HepG2 (cell line): ENCODE results near the gene TAGLN. TPM values are rescaled to one million over a fixed set of nuclear protein-coding genes. Genes with fewer than 3 reads are reported as not detected.

ENCODE experiments used
- ATAC-seq: fragments of 200-7000 bp; cut with Tn5 transposase; 3 replicates; pipeline ENCODE4 v1.9.1; 2020; ENCODE audit warnings: mild to moderate bottlenecking, moderate library complexity
- BruUV-seq: library from RNA; stranded (reverse); fragments of 400-500 nt; replicated peaks from 2 replicates; lab custom pipeline; 2021; lab: Mats Ljungman, UMichigan
- CTCF ChIA-PET: fragments of 300-600 bp; formaldehyde crosslinking; extraction: SDS; loops from one replicate; lab custom pipeline; 2021; ENCODE audit warnings: low total read pairs, inconsistent platforms, low intra/inter-chr PET ratio; lab: Yijun Ruan, JAX
- POLR2A ChIA-PET: fragments of 350-600 bp; sonication (Branson Sonifier 250); formaldehyde crosslinking; loops from one replicate; lab custom pipeline; 2020; ENCODE audit warnings: antibody characterized with exemption, inconsistent platforms; lab: Yijun Ruan, JAX
- DNase-seq: peaks from one replicate; pipeline ENCODE4 v3.0.0-alpha.2; 2015; ENCODE audit warnings: low spot score
- FAIRE-seq: peaks from 3 replicates; lab custom pipeline; 2011; peaks lifted over from hg19 to GRCh38; lab: Jason Lieb, UNC
- H2AFZ ChIP-seq: one replicate; pipeline ENCODE4 v1.6.1; 2011; ENCODE audit warnings: low read length, inconsistent platforms
- H3K27ac ChIP-seq: fragments of 300-600 bp; 3 replicates; pipeline ENCODE4 v1.8.0; 2011; ENCODE audit warnings: mixed run types, mild to moderate bottlenecking, mixed read lengths, low read length, inconsistent platforms; ENCODE audit not compliant: insufficient read depth; ENCODE audit errors: extremely low read length
- H3K27me3 ChIP-seq, 2 experiments: fragments of 200-600 bp in 1 of 2; 2 replicates in 1 of 2; 3 replicates in 1 of 2; pipeline versions ENCODE4 v1.6.0 to v1.8.0; 2011; ENCODE audit warnings: low read length in 2 of 2, mild to moderate bottlenecking in 2 of 2, moderate library complexity in 2 of 2, inconsistent platforms in 1 of 2; ENCODE audit not compliant: insufficient read depth in 2 of 2, control insufficient read depth in 1 of 2
- H3K36me3 ChIP-seq, 2 experiments: fragments of 200-600 bp in 1 of 2; replicated peaks in 1 of 2; 2 replicates in 1 of 2; 3 replicates in 1 of 2; pipeline versions ENCODE4 v1.5.1 to v1.8.0; 2011; ENCODE audit warnings: low read length in 2 of 2, inconsistent platforms in 1 of 2; ENCODE audit not compliant: insufficient read depth in 2 of 2, control insufficient read depth in 1 of 2
- H3K4me1 ChIP-seq: 2 replicates; pipeline ENCODE4 v1.5.1; 2012; ENCODE audit warnings: low read length, inconsistent platforms; ENCODE audit not compliant: insufficient read depth
- H3K4me2 ChIP-seq: 2 replicates; pipeline ENCODE4 v1.6.0; 2011; ENCODE audit warnings: low read depth, low read length, inconsistent platforms
- H3K4me3 ChIP-seq, 3 experiments: fragments of 200-600 bp in 1 of 3; sonication (generic), shearing (Covaris generic) in 1 of 3; replicated peaks in 1 of 3; 2 replicates each; pipeline ENCODE4 v1.5.1; 2011 to 2016; ENCODE audit warnings: low read length in 3 of 3, inconsistent platforms in 2 of 3, low read depth in 2 of 3, mild to moderate bottlenecking in 2 of 3, control low read depth in 1 of 3, mixed read lengths in 1 of 3; ENCODE audit not compliant: insufficient read depth in 1 of 3
- H3K79me2 ChIP-seq: one replicate; pipeline ENCODE4 v1.6.1; 2011; ENCODE audit warnings: low read length, inconsistent platforms; ENCODE audit not compliant: insufficient read depth
- H3K9ac ChIP-seq: 2 replicates; pipeline ENCODE4 v1.6.0; 2011; ENCODE audit warnings: mild to moderate bottlenecking, low read depth, low read length, inconsistent platforms; ENCODE audit not compliant: insufficient read depth
- H3K9me3 ChIP-seq: 2 replicates; pipeline ENCODE4 v1.5.1; 2012; ENCODE audit warnings: mild to moderate bottlenecking, low read length
- H4K20me1 ChIP-seq: 2 replicates; pipeline ENCODE4 v1.6.0; 2011; ENCODE audit warnings: inconsistent platforms, mild to moderate bottlenecking, low read length, moderate library complexity; ENCODE audit not compliant: insufficient read depth
- FLYWCH1 ChIP-seq: sonication (generic); formaldehyde crosslinking; IDR thresholded peaks from 2 replicates; pipeline ENCODE4 v1.8.1; 2023; ENCODE audit warnings: mild to moderate bottlenecking, missing genetic modification reagents
- MED13 ChIP-seq: sonication (generic); formaldehyde crosslinking; IDR thresholded peaks from 2 replicates; pipeline ENCODE4 v1.5.0; 2020; ENCODE audit warnings: missing genetic modification reagents
- PITX1 ChIP-seq: sonication (generic); formaldehyde crosslinking; IDR thresholded peaks from 2 replicates; pipeline ENCODE4 v1.5.1; 2020; ENCODE audit warnings: mild to moderate bottlenecking, missing genetic modification reagents
- ZNF232 ChIP-seq: sonication (generic); formaldehyde crosslinking; IDR thresholded peaks from 2 replicates; pipeline ENCODE4 v1.4.0; 2020; ENCODE audit warnings: missing genetic modification reagents, borderline replicate concordance
- ZNF451 ChIP-seq: sonication (generic); formaldehyde crosslinking; IDR thresholded peaks from 2 replicates; pipeline ENCODE4 v1.5.0; 2020; ENCODE audit warnings: mild to moderate bottlenecking, missing genetic modification reagents
- ZSCAN31 ChIP-seq: sonication (generic); formaldehyde crosslinking; IDR thresholded peaks from 2 replicates; pipeline ENCODE4 v1.5.0; 2020; ENCODE audit warnings: low read depth, mild to moderate bottlenecking, missing genetic modification reagents
- WGBS: methylation state at CpG from one replicate; pipeline ENCODE4 v1.1.6; 2017; ENCODE audit warnings: low lambda C conversion rate; 5-methylcytosine and 5-hydroxymethylcytosine counted together
- in situ Hi-C: cut with HindIII; loops from 2 replicates; pipeline ENCODE4 v1.10.0; 2017; ENCODE audit warnings: low pct_unique_long_range_greater_than_20kb; ENCODE audit not compliant: extremely low pct_ligation_motif_present
- intact Hi-C: fragments of 100-400 bp; cut with micrococcal nuclease; formaldehyde crosslinking; loops from one replicate; pipeline ENCODE4 v1.10.0; 2022; ENCODE audit not compliant: unreplicated experiment
- polyA plus RNA-seq, 8 experiments: library from polyadenylated mRNA; depleted of rRNA in 3 of 8; stranded (reverse) in 7 of 8; unstranded in 1 of 8; fragments of >200 nt; fragmentation: Illumina TruSeq in 4 of 8; extraction: Trizol in 4 of 8; gene quantifications; 2 replicates each; pipeline versions ENCODE4 v1.2.1 to v1.2.3, GENCODE V29; 2011 to 2016; ENCODE audit warnings: low read depth in 4 of 8, missing spikeins in 1 of 8, mixed read lengths in 1 of 8; ENCODE audit not compliant: insufficient read depth in 1 of 8
- total RNA-seq, 5 experiments: library from RNA; depleted of rRNA; stranded (reverse); fragments of >200 nt; fragmentation: Illumina TruSeq; extraction: Trizol; gene quantifications; 2 replicates each; pipeline ENCODE4 v1.2.3, GENCODE V29; 2016; ENCODE audit warnings: low read depth in 1 of 5

TAGLN gene
- total and polyA plus RNA-seq, 2 of the 13 experiments (the other 11 are each of a cell fraction or from before 2014, with no cell fraction given), result 12.6 to 75.4 TPM

DNA sequence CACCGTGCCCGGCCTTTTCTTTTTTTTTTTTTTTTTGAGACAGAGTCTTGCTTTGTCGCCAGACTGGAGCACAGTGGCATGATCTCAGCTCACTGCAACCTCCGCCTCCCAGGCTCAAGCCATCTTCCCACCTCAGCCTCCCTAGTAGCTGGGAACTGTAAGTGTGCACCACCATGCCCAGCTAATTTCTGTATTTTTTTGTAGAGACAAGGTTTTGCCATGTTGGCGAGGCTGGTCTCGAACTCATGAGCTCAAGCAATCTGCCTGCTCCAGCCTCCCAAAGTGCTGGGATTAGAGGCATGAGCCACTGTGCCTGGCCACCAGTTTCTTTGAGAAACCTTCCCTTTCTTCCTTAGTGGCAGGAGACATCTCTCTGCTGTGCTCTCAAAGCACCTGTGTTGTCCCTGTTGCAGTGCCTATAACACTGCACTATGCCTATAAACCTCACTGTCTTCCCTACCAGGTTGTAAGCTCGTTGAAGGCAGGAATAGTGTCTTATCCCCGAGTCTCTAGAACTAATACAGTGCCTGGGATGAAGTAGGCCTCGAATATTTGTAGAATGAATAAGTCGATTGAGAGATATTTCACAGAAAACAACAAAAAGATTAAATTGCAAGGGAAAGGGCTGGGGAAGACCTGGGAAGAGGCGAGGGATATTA lies 13.7 kb downstream of the TAGLN start:
- POLR2A ChIA-PET, result interaction anchor here (0.7 kb wide), 1 partner anchor 449 kb away, joined by 3 read pairs; no protein-coding TSS in a partner anchor
- FAIRE-seq (no peak), DNase-seq (no peak), ATAC-seq (no peak)
- Histone ChIP-seq H3K4me1 (peaks cover 9% of the 10 kb centered on the region; the same call in 1 of the 2 replicates), H2AFZ (no peak overlapping the region), H3K36me3 (peaks cover 0 to 5% of the 10 kb centered on the region in 2 experiments; a peak in 1 of 5 replicates), H3K79me2 (no peaks in the 10 kb centered on the region), H3K4me2 (no peak overlapping the region), H3K4me3 (no peak overlapping the region), H4K20me1 (no peaks in the 10 kb centered on the region), H3K9ac (no peak overlapping the region), H3K27me3 (no peaks in the 10 kb centered on the region), H3K9me3 (no peaks in the 10 kb centered on the region), H3K27ac (no peak overlapping the region)
- intact Hi-C loops (no loop called here), in situ Hi-C loops (no loop called here)
- WGBS, result 84% methylated on average over 11 of the region's 11 CpGs
- no TSS peak for BruUV-seq
- no peak for TF ChIP-seq ZSCAN31 (CRISPR knock-in tag)
- TF ChIP-seq MED13 (CRISPR knock-in tag), result no peak
- TF ChIP-seq FLYWCH1 (CRISPR knock-in tag), result no peak
- CTCF ChIA-PET, result no interaction called here

DNA sequence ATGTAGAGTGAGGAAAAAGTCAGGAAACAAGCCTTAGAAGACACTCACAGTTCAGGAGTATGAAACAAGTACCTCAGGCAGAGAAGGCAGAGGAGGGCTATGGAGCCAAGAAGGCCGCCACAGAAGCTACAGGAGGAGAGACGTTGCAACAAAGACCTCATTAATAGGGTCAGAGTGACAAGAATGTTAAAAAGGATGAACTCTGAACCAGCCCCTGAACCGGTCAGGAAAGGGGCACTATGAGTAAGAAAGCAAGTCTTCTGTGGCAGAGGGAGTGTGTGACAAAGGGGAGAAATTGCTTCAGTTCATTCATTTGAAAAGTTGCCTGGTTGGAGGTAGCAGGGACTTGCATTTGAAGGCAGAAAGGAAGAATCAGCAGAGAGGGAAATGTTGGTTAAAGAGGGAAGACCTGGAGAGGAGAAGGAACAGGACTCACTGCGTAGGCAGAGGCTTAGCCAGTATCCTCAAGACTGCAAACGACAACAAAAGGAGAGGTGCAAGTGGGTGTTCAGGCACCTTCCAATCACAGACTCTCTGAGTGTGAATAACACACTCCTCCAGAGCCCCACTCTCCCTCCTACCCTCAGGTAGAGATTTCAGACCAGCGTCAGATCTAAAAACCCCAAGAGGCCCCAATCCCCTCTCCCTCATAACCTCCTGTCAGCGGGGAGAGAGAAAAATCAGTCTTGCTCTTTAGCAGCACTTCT lies 15.4 kb downstream of the TAGLN start:
- FAIRE-seq (no peak), ATAC-seq (no peak), DNase-seq (no peak)
- H3K4me2 ChIP-seq, result no peak overlapping the region
- no peaks in the 10 kb centered on the region for H3K79me2 ChIP-seq
- WGBS, result 80% methylated on average over 7 of the region's 7 CpGs
- ChIA-PET CTCF (no interaction called here), POLR2A (no interaction called here)
- H3K9ac ChIP-seq, result no peak overlapping the region
- H4K20me1 ChIP-seq, result no peaks in the 10 kb centered on the region
- in situ Hi-C loops, result no loop called here
- no TSS peak for BruUV-seq
- peaks cover 0 to 20% of the 10 kb centered on the region in 2 experiments; a peak in 2 of 5 replicates for H3K36me3 ChIP-seq
- intact Hi-C loops, result no loop called here
- no peak overlapping the region for H3K4me3 ChIP-seq
- TF ChIP-seq ZNF451 (CRISPR knock-in tag) (no peak), PITX1 (CRISPR knock-in tag) (no peak), ZNF232 (CRISPR knock-in tag) (no peak)
- no peak overlapping the region for H3K27ac ChIP-seq
- H2AFZ ChIP-seq, result no peak overlapping the region
- H3K27me3 ChIP-seq, result no peaks in the 10 kb centered on the region
- H3K4me1 ChIP-seq, result peaks cover 9% of the 10 kb centered on the region; the same call in 1 of the 2 replicates
- no peaks in the 10 kb centered on the region for H3K9me3 ChIP-seq
